GM19193 (cell line): Measurements from ENCODE around the gene SNCG.
A peak's percentile ranks its signal among the peaks of the same experiment; 100 is the strongest.

Experiments used
- POLR2A ChIP-seq: IDR thresholded peaks from 4 replicates; pipeline ENCODE4 v1.6.1; 2011; ENCODE audit not compliant: insufficient read depth, insufficient read length; ENCODE audit errors: extremely low read depth

The SNCG gene

GRCh38 chr10:86968271-86968993, 10.0 kb downstream of the SNCG start, which contains the start of gene ADIRF:
TSS of gene ADIRF (plus strand) at chr10:86968482. CDS start at chr10:86968545, 63 bp downstream.
- TF ChIP-seq POLR2A, result no peak

DNA sequence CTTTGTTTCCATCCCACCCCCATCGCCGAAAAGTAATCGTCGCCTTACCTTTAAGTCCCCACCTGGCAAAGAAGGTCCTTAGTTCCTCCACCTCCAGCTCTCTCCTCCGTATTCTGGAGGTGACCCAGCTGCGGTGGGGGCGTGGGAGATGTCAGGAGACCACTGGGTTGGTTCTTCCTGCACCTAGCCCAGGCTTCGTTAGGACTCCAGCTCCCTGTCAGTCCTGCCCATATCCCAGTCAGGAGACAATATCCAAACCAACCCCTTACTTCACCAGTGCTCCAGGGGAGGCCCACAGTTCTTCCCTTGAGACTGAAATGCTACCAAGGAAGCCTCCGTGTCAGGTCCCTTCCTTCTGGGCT, 10.6 kb downstream of the SNCG start:
- TF ChIP-seq POLR2A, result no peak

- TF ChIP-seq POLR2A, result no peak
These were observed 11.1 kb downstream of the SNCG start for GRCh38 chr10:86969421-86970041.

DNA sequence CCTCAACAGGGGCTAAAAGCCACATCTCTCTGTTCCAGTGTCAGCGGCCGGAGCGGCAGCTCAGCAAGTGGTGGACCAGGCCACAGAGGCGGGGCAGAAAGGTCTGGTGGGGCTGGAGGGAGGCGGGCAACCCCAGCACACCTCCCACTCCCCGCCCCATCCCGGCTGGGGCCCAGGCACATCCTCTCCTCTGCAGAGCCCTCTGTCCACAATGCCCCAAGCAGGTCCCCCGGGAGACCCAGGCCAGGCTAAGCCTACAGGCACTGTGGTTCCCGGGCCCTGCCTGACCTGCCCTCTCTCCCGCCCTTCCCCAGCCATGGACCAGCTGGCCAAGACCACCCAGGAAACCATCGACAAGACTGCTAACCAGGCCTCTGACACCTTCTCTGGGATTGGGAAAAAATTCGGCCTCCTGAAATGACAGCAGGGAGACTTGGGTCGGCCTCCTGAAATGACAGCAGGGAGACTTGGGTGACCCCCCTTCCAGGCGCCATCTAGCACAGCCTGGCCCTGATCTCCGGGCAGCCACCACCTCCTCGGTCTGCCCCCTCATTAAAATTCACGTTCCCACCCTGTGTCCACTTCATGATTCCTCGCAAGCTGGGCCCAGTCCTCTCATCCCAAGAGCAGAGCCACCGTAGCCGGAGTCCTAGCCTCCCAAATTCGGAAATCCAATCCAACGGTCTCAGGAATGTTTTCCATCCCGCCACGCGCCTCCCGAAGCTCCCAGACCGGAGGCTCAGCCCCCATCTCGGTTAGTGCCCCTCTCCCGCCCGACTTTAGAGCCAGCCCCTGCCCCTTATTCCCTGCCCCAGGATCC, 12.0 kb downstream of the SNCG start:
- no peak for TF ChIP-seq POLR2A

DNA sequence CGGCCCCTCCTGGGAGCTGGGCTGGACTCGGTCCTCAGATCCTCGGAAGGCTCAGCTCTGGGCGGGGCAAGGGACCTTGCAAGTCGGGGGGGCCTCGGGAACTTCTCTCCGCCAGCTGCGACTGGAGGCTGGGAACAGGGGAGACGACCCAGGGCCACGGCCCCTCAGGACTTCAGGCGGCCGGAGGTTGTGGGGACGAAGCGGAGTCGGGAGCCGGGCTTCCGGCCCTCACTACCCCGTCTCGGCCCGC, 12.5 kb downstream of the SNCG start:
- peak; percentile 86 for TF ChIP-seq POLR2A

DNA sequence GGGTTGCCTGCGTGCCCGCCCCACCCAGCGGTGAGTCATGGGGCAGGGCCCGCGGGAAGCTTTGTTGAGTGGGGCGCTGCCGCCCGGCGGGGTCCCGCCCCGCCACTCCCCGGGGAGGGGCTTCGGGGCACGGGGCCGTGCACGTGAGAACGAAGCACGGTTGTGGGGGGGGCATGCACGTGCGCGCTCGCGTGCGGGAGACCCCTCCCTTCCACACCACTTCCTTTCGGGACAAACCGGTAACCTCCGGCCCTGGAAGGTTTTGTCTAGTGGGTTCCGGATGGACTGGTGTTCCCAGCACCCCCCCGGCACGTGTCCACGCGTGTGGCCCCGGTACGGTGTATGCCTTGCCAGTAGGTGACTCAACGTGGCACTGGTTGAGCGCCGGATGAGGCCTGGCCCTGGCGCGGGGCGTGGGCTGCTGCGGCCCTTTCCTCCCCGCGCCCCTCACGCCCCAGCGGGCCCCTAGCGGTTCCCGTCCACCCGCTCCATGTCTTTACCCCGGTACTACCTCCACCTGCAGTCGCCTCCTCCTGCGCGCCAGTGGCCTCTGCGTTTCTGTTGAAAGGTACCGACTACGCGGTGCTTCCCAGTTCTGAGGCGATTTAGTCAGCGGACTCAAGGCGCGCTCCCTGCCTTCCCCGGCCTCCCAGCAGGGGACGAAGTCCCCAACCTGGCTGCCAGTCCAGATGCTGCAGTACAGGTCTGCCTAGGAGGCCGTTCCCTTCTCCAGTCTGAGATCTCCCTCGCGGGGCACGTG, 13.0 kb downstream of the SNCG start:
- peak; percentile 53 for TF ChIP-seq POLR2A

DNA sequence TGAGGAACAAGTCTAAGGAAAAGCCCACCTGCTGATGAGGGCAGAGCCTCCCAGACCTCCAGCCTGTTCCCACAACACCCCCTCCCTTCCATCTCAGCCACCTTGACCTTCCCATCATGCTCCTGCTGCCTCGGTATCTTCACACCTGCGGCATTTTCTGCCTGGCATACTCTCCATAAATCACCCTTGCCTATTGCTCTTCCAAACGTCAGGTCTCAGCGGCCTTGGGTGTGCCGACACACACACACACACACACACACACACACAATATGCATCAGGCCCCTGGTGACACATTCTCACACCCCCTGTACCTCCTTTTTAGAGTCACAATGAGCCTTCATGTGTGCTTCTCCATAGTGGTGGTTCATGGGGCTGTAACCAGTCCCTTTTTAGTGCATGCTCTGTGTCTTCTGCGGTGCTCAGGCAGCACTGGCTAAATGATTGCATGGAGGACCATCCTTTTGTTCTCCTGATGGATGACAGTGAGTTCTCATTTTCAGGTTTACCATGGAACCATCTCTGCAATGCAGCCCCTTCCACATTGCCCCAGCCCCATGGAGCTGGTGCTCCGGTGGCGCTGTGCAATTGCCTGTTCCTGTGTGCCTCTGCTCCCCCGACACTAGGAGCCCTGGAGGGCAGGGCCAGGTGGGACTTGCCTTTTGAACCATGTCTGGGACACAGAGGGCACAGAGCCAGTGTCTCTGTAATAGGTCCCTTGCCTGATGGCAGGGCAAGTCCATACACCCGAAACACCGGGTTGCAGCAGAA, 14.4 kb downstream of the SNCG start:
- no peak for TF ChIP-seq POLR2A

DNA sequence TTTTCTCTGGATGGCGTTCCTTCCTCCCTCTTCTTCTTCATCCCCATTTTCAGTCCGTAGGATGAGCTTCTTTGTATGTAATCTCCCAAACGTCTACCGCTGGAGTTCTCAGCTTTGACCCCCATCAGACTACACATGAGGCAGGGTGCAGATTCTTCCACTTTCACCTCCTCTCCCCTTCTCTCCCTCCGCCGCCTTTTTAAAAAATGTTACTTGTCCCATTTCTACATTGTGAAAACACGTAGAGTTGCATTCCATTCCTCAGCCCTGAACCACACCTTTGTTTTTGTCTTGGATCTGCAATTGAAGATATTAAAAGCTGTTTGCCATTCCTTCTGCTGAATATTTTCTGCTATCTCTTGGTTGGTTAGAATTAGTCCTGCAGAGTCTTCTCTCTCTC, 16.1 kb downstream of the SNCG start:
- no peak for TF ChIP-seq POLR2A

DNA sequence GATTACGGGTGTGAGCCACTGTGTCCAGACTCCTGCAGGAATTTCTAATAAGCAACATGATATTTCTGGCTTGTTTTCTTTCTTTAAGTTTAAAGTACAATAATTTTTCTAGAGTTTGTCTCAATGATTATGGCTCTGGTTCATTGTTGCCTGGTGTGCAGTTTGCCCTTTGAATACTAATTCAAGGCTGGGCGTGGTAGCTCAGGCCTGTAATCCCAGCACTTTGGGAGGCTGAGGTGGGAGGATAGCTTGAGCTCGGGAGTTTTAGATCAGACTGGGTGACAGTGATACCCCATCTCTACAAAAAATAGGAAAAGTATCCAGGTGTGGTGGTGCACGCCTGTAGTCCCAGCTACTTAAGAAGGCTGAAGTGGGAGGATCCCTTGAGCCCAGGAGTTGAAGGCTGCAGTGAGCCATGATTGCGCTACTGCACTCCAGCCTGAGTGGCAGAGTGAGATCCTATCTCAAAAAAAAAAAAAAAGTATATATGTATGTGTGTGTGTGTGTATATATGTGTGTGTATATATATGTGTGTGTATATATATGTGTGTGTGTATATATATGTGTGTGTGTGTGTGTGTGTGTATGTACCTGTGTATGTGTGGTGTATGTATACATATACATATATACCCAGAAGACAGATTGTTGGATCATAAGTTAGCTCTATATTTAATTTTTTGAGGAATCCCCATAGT, 18.1 kb downstream of the SNCG start:
- TF ChIP-seq POLR2A, result no peak

DNA sequence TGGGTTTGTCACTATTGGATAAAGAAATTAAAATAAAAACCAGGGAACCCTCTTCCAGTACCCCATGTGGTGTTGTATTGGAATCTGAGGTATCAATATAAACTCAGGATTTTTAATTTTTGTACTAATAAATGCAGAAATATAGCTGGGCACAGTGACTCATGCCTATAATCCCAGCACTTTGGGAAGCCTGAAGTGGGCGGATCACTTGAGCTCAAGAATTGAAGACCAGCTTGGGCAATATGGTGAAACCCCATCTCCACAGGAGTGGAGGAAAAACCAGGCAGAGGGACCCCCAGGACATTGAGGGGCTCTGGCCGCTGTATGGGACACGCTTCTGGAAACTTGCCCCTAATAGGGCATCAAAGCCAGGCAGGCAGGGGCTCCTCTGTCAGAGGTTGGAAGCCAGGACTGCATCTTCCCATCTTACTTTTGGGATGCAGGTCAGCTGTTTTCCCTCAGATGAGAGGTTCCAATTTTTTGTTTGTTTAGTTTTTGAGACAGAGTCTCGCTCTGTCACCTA, 21.0 kb downstream of the SNCG start:
- no peak for TF ChIP-seq POLR2A

- no peak for TF ChIP-seq POLR2A
These were observed 21.6 kb downstream of the SNCG start for GRCh38 chr10:86979977-86980448.

GRCh38 chr10:86981716-86982115, 23.3 kb downstream of the SNCG start:
- no peak for TF ChIP-seq POLR2A

- TF ChIP-seq POLR2A, result no peak
These were observed 30.1 kb downstream of the SNCG start for GRCh38 chr10:86988520-86988919.

DNA sequence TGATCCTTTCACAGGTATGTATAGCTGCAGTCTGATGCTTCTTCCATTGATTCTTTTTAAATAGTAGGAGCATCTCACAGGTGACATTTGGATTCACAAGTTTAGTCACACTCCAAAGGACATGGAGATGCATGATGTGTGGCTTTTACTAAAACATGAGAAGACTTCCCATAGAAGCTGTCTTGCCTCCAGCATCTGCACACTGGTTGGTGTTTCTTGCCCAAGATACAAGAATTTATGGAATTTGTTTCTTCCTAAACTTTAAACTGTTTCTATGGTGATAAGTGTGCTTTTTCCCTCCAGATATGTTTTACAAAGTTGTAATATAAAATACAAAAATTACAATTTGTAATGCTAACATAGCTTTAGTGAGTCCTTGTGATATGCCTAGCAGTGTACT, 34.1 kb downstream of the SNCG start:
- TF ChIP-seq POLR2A, result no peak
